ENCODE data around the gene EIF2D.

The EIF2D gene

GRCh38 chr1:206544562-206545257 lies 67.6 kb downstream of the EIF2D start:
- peak; percentile 47 for DNase-seq

Data from NCI-H2107 (cell line).